Lower leg skin (tissue), 3 donors: ENCODE measurements around the gene PSMG4.

Experiments
- POLR2A ChIP-seq, 2 donors: fragments of 450-650 bp; IDR thresholded peaks; one replicate each; pipeline ENCODE4 v1.6.1; 2016 to 2017; ENCODE audit warnings: antibody characterized with exemption in 2 of 2, mild to moderate bottlenecking in 1 of 2, moderate library complexity in 1 of 2
- TF ChIP-seq, protein P1 (sequence below), 3 donors: fragments of 450-650 bp; IDR thresholded peaks; one replicate each; pipeline ENCODE4 v1.5.1; 2016; ENCODE audit warnings: antibody characterized with exemption in 3 of 3, mild to moderate bottlenecking in 3 of 3, moderate library complexity in 2 of 3

DNA sequence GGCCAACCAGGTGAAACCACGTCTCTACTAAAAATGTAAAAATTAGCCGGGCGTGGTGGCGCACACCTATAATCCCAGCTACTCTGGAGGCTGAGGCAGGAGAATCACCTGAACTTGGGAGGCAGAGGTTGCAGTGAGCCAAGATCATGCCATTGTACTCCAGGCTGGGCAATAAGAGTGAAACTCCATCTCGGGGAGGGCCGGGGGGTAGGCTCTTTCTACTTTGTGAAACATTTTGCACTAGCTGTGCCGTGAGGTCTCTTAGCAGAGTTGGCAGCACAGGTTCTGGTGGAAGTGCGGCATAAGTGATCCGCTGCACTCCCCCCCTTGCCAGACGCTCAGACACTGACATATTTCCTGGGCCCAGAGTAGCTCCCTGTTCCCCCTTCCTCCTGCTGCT lies 24.5 kb downstream of the PSMG4 start:
- TF ChIP-seq POLR2A (IDR thresholded peaks at IDR 0.05) = no peak
- TF ChIP-seq, protein P1, sequence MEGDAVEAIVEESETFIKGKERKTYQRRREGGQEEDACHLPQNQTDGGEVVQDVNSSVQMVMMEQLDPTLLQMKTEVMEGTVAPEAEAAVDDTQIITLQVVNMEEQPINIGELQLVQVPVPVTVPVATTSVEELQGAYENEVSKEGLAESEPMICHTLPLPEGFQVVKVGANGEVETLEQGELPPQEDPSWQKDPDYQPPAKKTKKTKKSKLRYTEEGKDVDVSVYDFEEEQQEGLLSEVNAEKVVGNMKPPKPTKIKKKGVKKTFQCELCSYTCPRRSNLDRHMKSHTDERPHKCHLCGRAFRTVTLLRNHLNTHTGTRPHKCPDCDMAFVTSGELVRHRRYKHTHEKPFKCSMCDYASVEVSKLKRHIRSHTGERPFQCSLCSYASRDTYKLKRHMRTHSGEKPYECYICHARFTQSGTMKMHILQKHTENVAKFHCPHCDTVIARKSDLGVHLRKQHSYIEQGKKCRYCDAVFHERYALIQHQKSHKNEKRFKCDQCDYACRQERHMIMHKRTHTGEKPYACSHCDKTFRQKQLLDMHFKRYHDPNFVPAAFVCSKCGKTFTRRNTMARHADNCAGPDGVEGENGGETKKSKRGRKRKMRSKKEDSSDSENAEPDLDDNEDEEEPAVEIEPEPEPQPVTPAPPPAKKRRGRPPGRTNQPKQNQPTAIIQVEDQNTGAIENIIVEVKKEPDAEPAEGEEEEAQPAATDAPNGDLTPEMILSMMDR (IDR thresholded peaks at IDR 0.05) = no peak
